KBM-7 (cell line): ENCODE data around the gene ABCC3.

Experiments used
- DNase-seq: peaks from one replicate; pipeline ENCODE4 v3.0.0-alpha.2; 2015
- in situ Hi-C: fragments of 300-500 bp; cut with MboI; formaldehyde crosslinking; loops from 2 replicates; pipeline ENCODE4 v1.14.3; 2020; ENCODE audit warnings: low sequenced_read_pairs, low pct_unique_long_range_greater_than_20kb, mixed read lengths

The ABCC3 gene

GRCh38 chr17:50626037-50626574 lies 8.6 kb upstream of the ABCC3 start:
- in situ Hi-C loops, result no loop called here

GRCh38 chr17:50627036-50627781 lies 7.5 kb upstream of the ABCC3 start:
- no peak for DNase-seq
- in situ Hi-C loops, result no loop called here

More at GRCh38 chr17:50626037-50626574, 8.6 kb upstream of the ABCC3 start:
- peak; percentile 84 for DNase-seq

GRCh38 chr17:50627782-50628601 lies 6.7 kb upstream of the ABCC3 start:
- peak; percentile 42 for DNase-seq
- in situ Hi-C loops, result no loop called here

- in situ Hi-C loops, result no loop called here
- no peak for DNase-seq
Measured at GRCh38 chr17:50629902-50630301, 4.8 kb upstream of the ABCC3 start.

GRCh38 chr17:50630524-50631194 lies 4.0 kb upstream of the ABCC3 start:
- DNase-seq, result peak; percentile 49

GRCh38 chr17:50631195-50631907 lies 3.3 kb upstream of the ABCC3 start:
- DNase-seq, result peak; percentile 27
- in situ Hi-C loops, result no loop called here

More at GRCh38 chr17:50630524-50631194, 4.0 kb upstream of the ABCC3 start:
- in situ Hi-C loops, result no loop called here

- in situ Hi-C loops, result no loop called here
- peak; percentile 30 for DNase-seq
Measured at GRCh38 chr17:50631908-50632571, 2.6 kb upstream of the ABCC3 start.

- DNase-seq, result no peak
- in situ Hi-C loops, result no loop called here
Measured at GRCh38 chr17:50632637-50633036, 2.0 kb upstream of the ABCC3 start.

GRCh38 chr17:50633683-50634082 lies 998 bp upstream of the ABCC3 start:
- in situ Hi-C loops, result no loop called here
- DNase-seq, result no peak

GRCh38 chr17:50634915-50635731 lies 442 bp downstream of the ABCC3 start:
- in situ Hi-C loops, result no loop called here
- DNase-seq, result no peak

GRCh38 chr17:50635732-50635981 lies 976 bp downstream of the ABCC3 start:
- in situ Hi-C loops, result no loop called here
- DNase-seq, result no peak

- DNase-seq, result no peak
- in situ Hi-C loops, result no loop called here
Measured at GRCh38 chr17:50635982-50636803, 1.5 kb downstream of the ABCC3 start.

- in situ Hi-C loops, result no loop called here
- DNase-seq, result no peak
Measured at GRCh38 chr17:50636804-50637195, 2.1 kb downstream of the ABCC3 start.

GRCh38 chr17:50637829-50638605 lies 3.3 kb downstream of the ABCC3 start:
- in situ Hi-C loops, result no loop called here
- DNase-seq, result no peak

GRCh38 chr17:50638606-50638965 lies 3.9 kb downstream of the ABCC3 start:
- in situ Hi-C loops, result no loop called here
- no peak for DNase-seq

- in situ Hi-C loops, result no loop called here
- DNase-seq, result peak; percentile 32
Measured at GRCh38 chr17:50638966-50639713, 4.5 kb downstream of the ABCC3 start.
